K562 (cell line): ENCODE data around the gene PEX7. TPM values are rescaled to one million over a fixed set of nuclear protein-coding genes. Genes with fewer than 3 reads are reported as not detected.

Source experiments
- BRF1 ChIP-seq: IDR thresholded peaks from 3 replicates; pipeline ENCODE4 v1.6.1; 2011; ENCODE audit warnings: borderline replicate concordance, mild to moderate bottlenecking; ENCODE audit not compliant: insufficient read length; ENCODE audit errors: extremely low read depth
- CHD2 ChIP-seq: IDR thresholded peaks from 2 replicates; pipeline ENCODE4 v1.6.1; 2011; ENCODE audit warnings: low read depth, low read length
- FOXP1 ChIP-seq: sonication (generic); formaldehyde crosslinking; IDR thresholded peaks from 2 replicates; pipeline ENCODE4 v1.8.0; 2022; ENCODE audit warnings: mild to moderate bottlenecking, missing genetic modification reagents
- GATAD2A ChIP-seq: fragments of 450-650 bp; IDR thresholded peaks from 2 replicates; pipeline ENCODE4 v1.6.1; 2017
- GATAD2B ChIP-seq: fragments of 450-650 bp; IDR thresholded peaks from 2 replicates; pipeline ENCODE4 v1.6.1; 2017; ENCODE audit warnings: mild to moderate bottlenecking, borderline replicate concordance
- HDAC6 ChIP-seq: IDR thresholded peaks from 2 replicates; pipeline ENCODE4 v1.6.1; 2012; ENCODE audit warnings: low read depth, mild to moderate bottlenecking, control low read depth, inconsistent platforms, low read length, moderate library complexity
- ILF3 ChIP-seq: fragments of 450-650 bp; IDR thresholded peaks from 2 replicates; pipeline ENCODE4 v1.6.1; 2018; ENCODE audit warnings: antibody characterized with exemption, mild to moderate bottlenecking, moderate library complexity, borderline replicate concordance
- KLF6 ChIP-seq: fragments of 250-450 bp; sonication (Bioruptor Pico); IDR thresholded peaks from 2 replicates; pipeline ENCODE4 v1.4.0; 2020; ENCODE audit warnings: mild to moderate bottlenecking, moderate library complexity, borderline replicate concordance
- PML ChIP-seq: IDR thresholded peaks from 2 replicates; pipeline ENCODE4 v1.6.1; 2012; ENCODE audit warnings: low read length, inconsistent platforms
- POLR2G ChIP-seq: fragments of 200-400 bp; formaldehyde crosslinking; IDR thresholded peaks from 2 replicates; pipeline ENCODE4 v1.6.1; 2017; ENCODE audit warnings: low read depth, mild to moderate bottlenecking, antibody characterized with exemption, low read length, moderate library complexity
- POU5F1 ChIP-seq: fragments of 150-350 bp; IDR thresholded peaks from 2 replicates; pipeline ENCODE4 v1.6.1; 2014; ENCODE audit warnings: borderline replicate concordance, low read length, low read depth, mild to moderate bottlenecking; ENCODE audit not compliant: partially characterized antibody
- RAD21 ChIP-seq, 2 experiments: fragments of 250-450 bp in 1 of 2; fragments of 450-650 bp in 1 of 2; sonication (Bioruptor Pico) in 1 of 2; formaldehyde crosslinking in 1 of 2; IDR thresholded peaks in 1 of 2; conservative IDR thresholded peaks in 1 of 2; 2 replicates each; pipeline versions ENCODE4 v1.4.0 to v1.8.0; 2020 to 2022; ENCODE audit warnings: mild to moderate bottlenecking in 2 of 2, moderate library complexity in 1 of 2
- RBM34 ChIP-seq: fragments of 200-400 bp; formaldehyde crosslinking; IDR thresholded peaks from 2 replicates; pipeline ENCODE4 v1.6.1; 2018; ENCODE audit warnings: low read length, borderline replicate concordance; ENCODE audit not compliant: insufficient read depth
- SAP30 ChIP-seq: fragments of 200-600 bp; sonication (generic); IDR thresholded peaks from 2 replicates; pipeline ENCODE4 v1.6.1; 2012; ENCODE audit warnings: borderline replicate concordance, low read depth, mild to moderate bottlenecking, moderate library complexity, low read length, control low read depth, inconsistent platforms; ENCODE audit not compliant: insufficient read depth, poor library complexity, severe bottlenecking
- STAT5A ChIP-seq: IDR thresholded peaks from 2 replicates; pipeline ENCODE4 v1.6.1; 2012; ENCODE audit warnings: low read length, inconsistent platforms, borderline replicate concordance
- TAF7 ChIP-seq: fragments of 450-650 bp; IDR thresholded peaks from 2 replicates; pipeline ENCODE4 v1.6.1; 2016; ENCODE audit warnings: missing genetic modification characterization, missing compliant biosample characterization
- TRIM28 ChIP-seq: fragments of 450-650 bp; IDR thresholded peaks from 2 replicates; pipeline ENCODE4 v1.6.1; 2017
- ZNF146 ChIP-seq: IDR thresholded peaks from one replicate; pipeline ENCODE4 v1.6.1; 2018; ENCODE audit warnings: missing compliant biosample characterization; ENCODE audit not compliant: unreplicated experiment
- ZNF217 ChIP-seq: sonication (generic); formaldehyde crosslinking; IDR thresholded peaks from 2 replicates; pipeline ENCODE4 v1.8.0; 2022; ENCODE audit warnings: mild to moderate bottlenecking, missing genetic modification reagents
- ZSCAN32 ChIP-seq: fragments of 450-650 bp; formaldehyde crosslinking; IDR thresholded peaks from 2 replicates; pipeline ENCODE4 v1.4.0; 2020; ENCODE audit warnings: mild to moderate bottlenecking, moderate library complexity
- polyA plus RNA-seq, 8 experiments: library from polyadenylated mRNA; depleted of rRNA in 4 of 8; stranded (reverse) in 5 of 8; unstranded in 3 of 8; fragments of >200 nt; fragmentation: Nextera tagmentation in 2 of 8; fragmentation: Illumina TruSeq in 1 of 8; extraction: Ambion mirVana in 2 of 8; extraction: Trizol in 1 of 8; gene quantifications; 2 replicates each; pipeline versions ENCODE4 v1.2.1 to v1.2.3, GENCODE V29; 2011 to 2014; ENCODE audit warnings: inconsistent platforms in 1 of 8, missing spikeins in 1 of 8
- total RNA-seq, 7 experiments: library from RNA; depleted of rRNA in 6 of 7; stranded (reverse); fragments of >200 nt in 6 of 7; fragmentation: Illumina TruSeq in 2 of 7; extraction: Trizol in 2 of 7; gene quantifications; 2 replicates each; pipeline versions ENCODE4 v1.2.1 to v1.2.3, GENCODE V29; 2011 to 2021; ENCODE audit warnings: low replicate concordance in 1 of 7
- TF ChIP-seq, protein P1 (sequence below), 2 experiments: fragments of 150-350 bp in 1 of 2; IDR thresholded peaks; 2 replicates each; pipeline ENCODE4 v1.6.1; 2012 to 2016; ENCODE audit warnings: low read depth in 2 of 2, low read length in 2 of 2, mild to moderate bottlenecking in 1 of 2, moderate library complexity in 1 of 2
- TF ChIP-seq, protein P2 (sequence below): fragments of 250-450 bp; sonication (Bioruptor Pico); IDR thresholded peaks from 2 replicates; pipeline ENCODE4 v1.8.0; 2022; ENCODE audit warnings: moderate library complexity, mild to moderate bottlenecking, inconsistent platforms

PEX7 gene
- total and polyA plus RNA-seq, 9 of the 15 experiments (the other 6 are each of a cell fraction or from before 2014, with no cell fraction given) = 1.6 to 12.9 (median 9.1) TPM

DNA sequence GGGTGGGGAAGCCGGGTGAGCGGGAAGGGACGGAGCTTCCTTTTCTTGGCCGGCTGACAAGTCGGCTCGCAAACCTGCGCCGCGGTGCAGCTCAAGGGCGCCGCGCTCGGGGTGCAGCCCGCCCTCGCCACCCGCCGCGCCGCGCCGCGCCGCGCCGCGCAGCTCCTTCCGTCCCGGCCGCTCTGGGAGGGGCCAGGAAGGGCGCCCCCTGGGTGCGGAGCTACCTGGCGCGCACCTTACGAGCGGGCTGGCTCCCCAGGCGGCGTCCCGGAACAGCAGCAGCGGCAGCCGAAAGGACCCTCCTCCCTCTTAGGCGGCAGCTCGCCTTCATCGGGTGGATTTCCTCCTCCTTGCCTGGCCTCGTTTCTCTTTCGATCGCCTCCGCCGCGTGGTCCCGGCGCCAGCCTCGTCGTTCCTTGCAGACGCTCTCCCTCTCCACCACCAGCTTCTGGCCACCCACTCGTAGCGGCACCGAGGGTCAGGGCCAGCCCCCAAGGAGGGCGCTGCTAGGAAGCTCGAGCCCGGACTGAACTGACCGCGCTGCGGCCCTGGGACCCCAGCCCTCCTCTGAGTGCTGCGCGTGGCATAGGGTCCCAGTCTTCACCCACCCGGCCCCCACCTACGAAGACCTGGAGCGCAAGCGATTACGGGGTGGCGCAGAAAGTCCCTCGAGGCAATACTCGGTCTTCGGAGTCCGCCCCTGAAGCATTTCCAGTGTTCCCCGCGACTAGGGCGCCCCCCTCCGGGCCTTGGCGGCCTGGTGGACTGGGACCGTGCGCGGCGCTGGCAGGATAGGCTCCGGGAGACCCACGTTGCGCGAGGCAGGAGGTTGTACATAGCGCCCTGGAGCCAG, 29.8 kb upstream of the PEX7 start, which contains the start of gene MAP3K5 (continued):
- TF ChIP-seq ZSCAN32 (CRISPR knock-in tag) = no peak
- TF ChIP-seq, protein P1, sequence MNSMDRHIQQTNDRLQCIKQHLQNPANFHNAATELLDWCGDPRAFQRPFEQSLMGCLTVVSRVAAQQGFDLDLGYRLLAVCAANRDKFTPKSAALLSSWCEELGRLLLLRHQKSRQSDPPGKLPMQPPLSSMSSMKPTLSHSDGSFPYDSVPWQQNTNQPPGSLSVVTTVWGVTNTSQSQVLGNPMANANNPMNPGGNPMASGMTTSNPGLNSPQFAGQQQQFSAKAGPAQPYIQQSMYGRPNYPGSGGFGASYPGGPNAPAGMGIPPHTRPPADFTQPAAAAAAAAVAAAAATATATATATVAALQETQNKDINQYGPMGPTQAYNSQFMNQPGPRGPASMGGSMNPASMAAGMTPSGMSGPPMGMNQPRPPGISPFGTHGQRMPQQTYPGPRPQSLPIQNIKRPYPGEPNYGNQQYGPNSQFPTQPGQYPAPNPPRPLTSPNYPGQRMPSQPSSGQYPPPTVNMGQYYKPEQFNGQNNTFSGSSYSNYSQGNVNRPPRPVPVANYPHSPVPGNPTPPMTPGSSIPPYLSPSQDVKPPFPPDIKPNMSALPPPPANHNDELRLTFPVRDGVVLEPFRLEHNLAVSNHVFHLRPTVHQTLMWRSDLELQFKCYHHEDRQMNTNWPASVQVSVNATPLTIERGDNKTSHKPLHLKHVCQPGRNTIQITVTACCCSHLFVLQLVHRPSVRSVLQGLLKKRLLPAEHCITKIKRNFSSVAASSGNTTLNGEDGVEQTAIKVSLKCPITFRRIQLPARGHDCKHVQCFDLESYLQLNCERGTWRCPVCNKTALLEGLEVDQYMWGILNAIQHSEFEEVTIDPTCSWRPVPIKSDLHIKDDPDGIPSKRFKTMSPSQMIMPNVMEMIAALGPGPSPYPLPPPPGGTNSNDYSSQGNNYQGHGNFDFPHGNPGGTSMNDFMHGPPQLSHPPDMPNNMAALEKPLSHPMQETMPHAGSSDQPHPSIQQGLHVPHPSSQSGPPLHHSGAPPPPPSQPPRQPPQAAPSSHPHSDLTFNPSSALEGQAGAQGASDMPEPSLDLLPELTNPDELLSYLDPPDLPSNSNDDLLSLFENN (IDR thresholded peaks at IDR 0.05; ENCODE audit: low read depth in 2 of 2, low read length in 2 of 2) = peak in 1 of 2 experiments; percentile 56; a peak in 1 of 4 replicates
- 0 out of 2 replicates have a peak, but pooled peaks have one; percentile 75 for TF ChIP-seq ILF3
- TF ChIP-seq SAP30 = peak; percentile 11
- TF ChIP-seq BRF1 = no peak
- TF ChIP-seq HDAC6 = no peak
- no peak for TF ChIP-seq POU5F1
- TF ChIP-seq STAT5A = no peak
- TF ChIP-seq FOXP1 = no peak; the same call in 1 of the 2 replicates
- peak; percentile 47 for TF ChIP-seq ZNF146 (CRISPR knock-in tag)
- TF ChIP-seq TAF7 (tag) = no peak; the same call in 1 of the 2 replicates
- TF ChIP-seq, protein P2, sequence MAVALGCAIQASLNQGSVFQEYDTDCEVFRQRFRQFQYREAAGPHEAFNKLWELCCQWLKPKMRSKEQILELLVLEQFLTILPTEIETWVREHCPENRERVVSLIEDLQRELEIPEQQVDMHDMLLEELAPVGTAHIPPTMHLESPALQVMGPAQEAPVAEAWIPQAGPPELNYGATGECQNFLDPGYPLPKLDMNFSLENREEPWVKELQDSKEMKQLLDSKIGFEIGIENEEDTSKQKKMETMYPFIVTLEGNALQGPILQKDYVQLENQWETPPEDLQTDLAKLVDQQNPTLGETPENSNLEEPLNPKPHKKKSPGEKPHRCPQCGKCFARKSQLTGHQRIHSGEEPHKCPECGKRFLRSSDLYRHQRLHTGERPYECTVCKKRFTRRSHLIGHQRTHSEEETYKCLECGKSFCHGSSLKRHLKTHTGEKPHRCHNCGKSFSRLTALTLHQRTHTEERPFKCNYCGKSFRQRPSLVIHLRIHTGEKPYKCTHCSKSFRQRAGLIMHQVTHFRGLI (CRISPR knock-in tag) = no peak
- no peak for TF ChIP-seq RBM34
- TF ChIP-seq ZNF217 (CRISPR knock-in tag) = no peak
- TF ChIP-seq TRIM28 = peak; percentile 46; the same call in 1 of the 2 replicates
- peak; percentile 94 to 96 for TF ChIP-seq RAD21 (CRISPR knock-in tag; conservative IDR thresholded peaks at IDR 0.05 in 1 of 2, IDR thresholded peaks at IDR 0.05 in 1 of 2)
- TF ChIP-seq GATAD2A = no peak
- 0 out of 2 replicates have a peak, but pooled peaks have one; percentile 23 for TF ChIP-seq PML
- TF ChIP-seq CHD2 = no peak
- TF ChIP-seq KLF6 (CRISPR knock-in tag) = no peak
- TF ChIP-seq POLR2G = peak; percentile 93
- peak; percentile 94 for TF ChIP-seq GATAD2B
